Transverse colon (tissue), 4 donors: ENCODE data around the gene MRS2. TPM values are rescaled to one million over a fixed set of nuclear protein-coding genes. Genes with fewer than 3 reads are reported as not detected.

Source experiments
- DNase-seq: peaks from one replicate; pipeline ENCODE4 v3.0.0-alpha.2; 2019
- H3K27ac ChIP-seq, 4 donors: fragments of 200-600 bp; sonication (generic); 2 replicates each; pipeline ENCODE4 v1.5.1; 2016 to 2018; ENCODE audit warnings: inconsistent platforms in 4 of 4
- H3K27me3 ChIP-seq: fragments of 200-600 bp; sonication (generic); 2 replicates; pipeline ENCODE4 v1.5.1; 2017; ENCODE audit warnings: inconsistent platforms
- H3K36me3 ChIP-seq, 4 donors: fragments of 200-600 bp; sonication (generic); 2 replicates each; pipeline ENCODE4 v1.5.1; 2017 to 2019; ENCODE audit warnings: inconsistent platforms in 4 of 4
- H3K4me1 ChIP-seq, 4 donors: fragments of 200-600 bp; sonication (generic); 2 replicates each; pipeline ENCODE4 v1.5.1; 2017 to 2020; ENCODE audit warnings: inconsistent platforms in 4 of 4
- H3K4me3 ChIP-seq, 4 donors: fragments of 200-600 bp; sonication (generic); 1 replicate in 1 of 4; 2 replicates in 3 of 4; pipeline versions ENCODE4 v1.5.1 to v1.6.1; 2017 to 2019; ENCODE audit warnings: inconsistent platforms in 4 of 4
- H3K9me3 ChIP-seq, 2 donors: fragments of 200-600 bp; sonication (generic); 2 replicates each; pipeline ENCODE4 v1.5.1; 2017 to 2019; ENCODE audit warnings: inconsistent platforms in 2 of 2
- CTCF ChIP-seq, 5 experiments: fragments of 200-600 bp in 3 of 5; fragments of 450-650 bp in 2 of 5; sonication (generic) in 3 of 5; IDR thresholded peaks; 1 replicate in 2 of 5; 2 replicates in 3 of 5; pipeline ENCODE4 v1.5.1; 2016 to 2017; ENCODE audit warnings: antibody characterized with exemption in 5 of 5, inconsistent platforms in 3 of 5, mild to moderate bottlenecking in 2 of 5, moderate library complexity in 1 of 5
- EP300 ChIP-seq: sonication (generic); formaldehyde crosslinking; IDR thresholded peaks from one replicate; pipeline ENCODE4 v1.6.1; 2017; ENCODE audit warnings: antibody characterized with exemption, low read depth
- POLR2A ChIP-seq: fragments of 450-650 bp; IDR thresholded peaks from one replicate; pipeline ENCODE4 v1.6.1; 2016; ENCODE audit warnings: antibody characterized with exemption, mild to moderate bottlenecking, moderate library complexity
- POLR2AphosphoS5 ChIP-seq, 3 donors: sonication (generic); formaldehyde crosslinking; IDR thresholded peaks; one replicate each; pipeline ENCODE4 v1.6.1; 2016; ENCODE audit warnings: antibody characterized with exemption in 3 of 3
- WGBS, 2 donors: methylation state at CpG; one replicate each; pipeline ENCODE4 v1.1.5; 2018; ENCODE audit warnings: low coverage in 1 of 2; 5-methylcytosine and 5-hydroxymethylcytosine counted together
- in situ Hi-C, 4 donors: fragments of 200-750 bp; cut with MboI; loops; one replicate each; pipeline versions ENCODE4 v1.15.0 to v1.15.1; 2017; ENCODE audit warnings: low sequenced_read_pairs in 3 of 4, low pct_ligation_motif_present in 1 of 4, low pct_unique_long_range_greater_than_20kb in 1 of 4
- intact Hi-C: fragments of 100-400 bp; cut with DNase I; formaldehyde crosslinking; loops from one replicate; pipeline ENCODE4 v1.15.1; 2023; ENCODE audit warnings: low total_unique reads
- total RNA-seq, 4 donors: library from RNA; depleted of rRNA; stranded (reverse); fragments of >200 nt; gene quantifications; one replicate each; pipeline ENCODE4 v1.1.0, GENCODE V29; 2016

Gene MRS2
- total RNA-seq, 4 donors from 2014 or later, result 18.7 to 45.3 (median 33.5) TPM

- in situ Hi-C loops (loop anchor here in 1 of 4 donors (25.0 kb wide), 1 partner anchor 239 kb away; no protein-coding TSS in a partner anchor), intact Hi-C loops (no loop called here)
- Histone ChIP-seq H3K4me1 (no peaks in the 10 kb centered on the region), H3K4me3 (no peak overlapping the region), H3K36me3 (no peaks in the 10 kb centered on the region), H3K27ac (no peak overlapping the region), H3K27me3 (no peaks in the 10 kb centered on the region), H3K9me3 (no peaks in the 10 kb centered on the region)
- WGBS, 2 donors, result 71 to 87% methylated on average over 4 of the region's 4 CpGs
- DNase-seq, result no peak
- no peak for TF ChIP-seq EP300
- no peak for TF ChIP-seq POLR2A
- TF ChIP-seq CTCF (IDR thresholded peaks at IDR 0.05), result no peak
- TF ChIP-seq POLR2AphosphoS5 (IDR thresholded peaks at IDR 0.05), result no peak
Measured at GRCh38 chr6:24448396-24448795, 45.7 kb downstream of the MRS2 start.

- H3K27ac ChIP-seq, result no peak overlapping the region
- no peak overlapping the region for H3K4me3 ChIP-seq
- H3K36me3 ChIP-seq, result no peaks in the 10 kb centered on the region
- WGBS, 2 donors, result 60 to 71% methylated on average over 4 to 9 of the region's 9 CpGs
- H3K9me3 ChIP-seq, result no peaks in the 10 kb centered on the region
- H3K4me1 ChIP-seq, result no peaks in the 10 kb centered on the region
- no peaks in the 10 kb centered on the region for H3K27me3 ChIP-seq
- TF ChIP-seq POLR2AphosphoS5 (IDR thresholded peaks at IDR 0.05) (no peak), POLR2A (no peak), EP300 (no peak), CTCF (IDR thresholded peaks at IDR 0.05) (no peak)
- no peak for DNase-seq
- in situ Hi-C loops, result loop anchor here in 1 of 4 donors (25.0 kb wide), 1 partner anchor 238 kb away; no protein-coding TSS in a partner anchor
- intact Hi-C loops, result no loop called here
Measured at GRCh38 chr6:24448828-24449525, 46.2 kb downstream of the MRS2 start.

- Histone ChIP-seq H3K27me3 (no peaks in the 10 kb centered on the region), H3K36me3 (no peaks in the 10 kb centered on the region), H3K9me3 (no peaks in the 10 kb centered on the region), H3K27ac (no peak overlapping the region), H3K4me1 (no peaks in the 10 kb centered on the region), H3K4me3 (no peak overlapping the region)
- TF ChIP-seq EP300, result no peak
- no peak for TF ChIP-seq CTCF (IDR thresholded peaks at IDR 0.05)
- TF ChIP-seq POLR2A, result no peak
- no peak for TF ChIP-seq POLR2AphosphoS5 (IDR thresholded peaks at IDR 0.05)
- intact Hi-C loops (no loop called here), in situ Hi-C loops (no loop called here)
- WGBS, 2 donors, result 62 to 69% methylated on average over 5 to 13 of the region's 13 CpGs
- DNase-seq, result no peak
Measured at GRCh38 chr6:24451581-24452388, 49.0 kb downstream of the MRS2 start.

GRCh38 chr6:24453921-24454320, 51.2 kb downstream of the MRS2 start:
- Histone ChIP-seq H3K36me3 (no peaks in the 10 kb centered on the region), H3K27ac (no peak overlapping the region), H3K4me3 (no peak overlapping the region), H3K4me1 (no peaks in the 10 kb centered on the region), H3K27me3 (no peaks in the 10 kb centered on the region), H3K9me3 (no peaks in the 10 kb centered on the region)
- in situ Hi-C loops (no loop called here), intact Hi-C loops (no loop called here)
- no peak for DNase-seq
- no peak for TF ChIP-seq POLR2AphosphoS5 (IDR thresholded peaks at IDR 0.05)
- no peak for TF ChIP-seq EP300
- TF ChIP-seq POLR2A, result no peak
- no peak for TF ChIP-seq CTCF (IDR thresholded peaks at IDR 0.05)
- 96% methylated on average over 10 of the region's 10 CpGs; no CpG with 5 or more reads in 1 of the 2 donors for WGBS, 2 donors
